Progenitor cell of endocrine pancreas (in vitro differentiated cells): ENCODE measurements around the gene GTPBP2. TPM values are rescaled to one million over a fixed set of nuclear protein-coding genes. Genes with fewer than 3 reads are reported as not detected.
A peak's percentile ranks its signal among the peaks of the same experiment; 100 is the strongest.

Experiments used
- DNase-seq: peaks from one replicate; pipeline ENCODE4 v3.0.0; 2021; ENCODE audit warnings: low spot score; ENCODE audit not compliant: unreplicated experiment
- H3K27ac Mint-ChIP-seq: 2 replicates; pipeline ENCODE4 v1.8.0; 2021; ENCODE audit warnings: mild to moderate bottlenecking, moderate library complexity, mixed read lengths
- H3K27me3 Mint-ChIP-seq: 2 replicates; pipeline ENCODE4 v1.8.0; 2021; ENCODE audit warnings: mixed read lengths
- H3K36me3 Mint-ChIP-seq: 2 replicates; pipeline ENCODE4 v1.8.0; 2022; ENCODE audit warnings: mixed read lengths; ENCODE audit not compliant: insufficient read depth
- H3K4me1 Mint-ChIP-seq: 2 replicates; pipeline ENCODE4 v1.8.0; 2021; ENCODE audit warnings: low read depth, mixed read lengths
- H3K4me3 Mint-ChIP-seq: 2 replicates; pipeline ENCODE4 v1.8.0; 2021; ENCODE audit warnings: low read depth, mild to moderate bottlenecking, moderate library complexity, mixed read lengths
- H3K9me3 Mint-ChIP-seq: 2 replicates; pipeline ENCODE4 v1.8.0; 2021; ENCODE audit warnings: low read depth, mixed read lengths
- total RNA-seq: library from RNA; stranded (reverse); gene quantifications from 2 replicates; pipeline ENCODE4 v1.2.1, GENCODE V29; 2021
- TF ChIP-seq, protein P1 (sequence below): fragments of 200-600 bp; sonication (generic); IDR thresholded peaks from one replicate; pipeline ENCODE4 v1.5.0; 2021; ENCODE audit warnings: antibody characterized with exemption, mild to moderate bottlenecking; ENCODE audit not compliant: unreplicated experiment

Gene GTPBP2
- total RNA-seq, 1 donor from 2014 or later: 84.1 TPM

DNA sequence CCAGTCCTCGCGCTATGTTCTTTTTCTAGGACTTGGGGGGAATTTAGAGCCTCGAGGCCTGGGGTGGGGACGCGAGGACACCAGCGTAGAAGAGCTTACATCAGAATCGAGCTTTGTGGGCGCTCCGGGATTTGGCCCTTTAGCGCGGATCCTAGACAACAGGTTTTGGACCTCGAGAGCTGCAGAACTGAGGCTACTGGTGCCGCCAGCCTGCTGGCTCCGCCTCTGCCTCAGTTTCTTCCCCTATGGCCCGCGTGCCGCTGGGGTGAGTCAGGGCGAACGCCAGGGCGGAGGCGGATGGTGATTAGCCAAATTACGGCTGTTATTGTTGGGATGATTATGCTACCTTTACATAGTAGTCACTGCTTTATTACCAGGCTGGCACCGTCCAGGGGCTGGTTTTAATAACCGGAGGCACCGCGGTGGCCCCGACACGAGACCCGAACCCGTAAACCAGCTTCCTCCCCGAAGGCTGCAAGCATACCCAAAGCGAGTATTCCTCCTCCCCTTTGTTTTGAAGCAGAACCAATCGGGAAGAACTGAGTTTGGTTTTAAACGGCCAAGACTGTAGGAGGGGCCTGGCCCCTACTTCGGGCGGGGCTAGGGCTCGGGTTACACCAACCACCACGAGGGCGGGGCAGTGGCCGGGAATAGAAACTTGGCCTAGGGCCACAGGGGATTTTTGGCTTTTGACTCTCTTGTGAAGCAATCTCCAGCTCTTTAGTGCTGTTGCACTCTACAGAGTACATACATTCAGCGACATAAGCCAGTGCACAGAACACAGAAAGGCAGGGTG is 639 bp upstream of the GTPBP2 start:
- peaks cover 3% of the 10 kb centered on the region for H3K36me3 Mint-ChIP-seq
- peak overlapping the region; percentile 96 for H3K4me3 Mint-ChIP-seq
- peak overlapping the region; percentile 100 for H3K27ac Mint-ChIP-seq
- TF ChIP-seq, protein P1, sequence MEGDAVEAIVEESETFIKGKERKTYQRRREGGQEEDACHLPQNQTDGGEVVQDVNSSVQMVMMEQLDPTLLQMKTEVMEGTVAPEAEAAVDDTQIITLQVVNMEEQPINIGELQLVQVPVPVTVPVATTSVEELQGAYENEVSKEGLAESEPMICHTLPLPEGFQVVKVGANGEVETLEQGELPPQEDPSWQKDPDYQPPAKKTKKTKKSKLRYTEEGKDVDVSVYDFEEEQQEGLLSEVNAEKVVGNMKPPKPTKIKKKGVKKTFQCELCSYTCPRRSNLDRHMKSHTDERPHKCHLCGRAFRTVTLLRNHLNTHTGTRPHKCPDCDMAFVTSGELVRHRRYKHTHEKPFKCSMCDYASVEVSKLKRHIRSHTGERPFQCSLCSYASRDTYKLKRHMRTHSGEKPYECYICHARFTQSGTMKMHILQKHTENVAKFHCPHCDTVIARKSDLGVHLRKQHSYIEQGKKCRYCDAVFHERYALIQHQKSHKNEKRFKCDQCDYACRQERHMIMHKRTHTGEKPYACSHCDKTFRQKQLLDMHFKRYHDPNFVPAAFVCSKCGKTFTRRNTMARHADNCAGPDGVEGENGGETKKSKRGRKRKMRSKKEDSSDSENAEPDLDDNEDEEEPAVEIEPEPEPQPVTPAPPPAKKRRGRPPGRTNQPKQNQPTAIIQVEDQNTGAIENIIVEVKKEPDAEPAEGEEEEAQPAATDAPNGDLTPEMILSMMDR: no peak
- H3K4me1 Mint-ChIP-seq: peaks cover 12% of the 10 kb centered on the region
- H3K27me3 Mint-ChIP-seq: no peaks in the 10 kb centered on the region
- peak; percentile 69 for DNase-seq
- no peaks in the 10 kb centered on the region for H3K9me3 Mint-ChIP-seq

DNA sequence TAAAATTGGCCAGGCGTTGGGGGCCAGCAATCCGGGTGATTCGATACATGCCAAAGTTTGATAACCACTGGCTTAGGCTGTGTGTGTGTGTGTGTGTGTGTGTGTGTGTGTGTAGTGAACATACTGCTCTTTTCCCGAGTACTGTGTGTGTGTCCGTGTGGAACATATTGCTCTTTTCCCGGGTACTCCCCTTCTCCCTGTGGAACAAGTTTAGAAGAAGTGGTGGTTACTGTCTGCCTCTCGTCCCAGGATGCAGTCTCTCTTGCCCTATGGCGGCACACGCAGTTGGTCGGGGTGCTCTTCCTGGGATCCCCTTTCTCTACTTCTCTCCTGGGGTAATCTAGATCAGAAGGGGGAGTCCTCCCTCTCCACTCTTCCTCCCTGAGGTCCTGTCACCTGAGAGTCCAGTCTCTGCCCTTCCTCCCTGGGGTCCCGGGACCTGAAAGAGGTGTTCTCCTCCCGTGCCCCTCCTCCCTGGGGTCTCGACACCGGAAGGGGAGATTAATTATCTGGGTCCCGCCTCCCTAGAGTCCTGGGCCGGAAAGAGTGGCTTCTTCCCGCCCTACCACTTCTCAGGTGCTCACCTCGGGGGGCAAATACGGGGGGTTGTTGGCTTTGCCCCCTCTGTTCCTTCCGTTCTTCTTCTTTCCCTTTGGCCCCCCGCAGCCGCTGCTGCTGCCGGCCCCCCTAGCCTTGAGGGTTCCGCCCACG is 516 bp downstream of the GTPBP2 start:
- DNase-seq: peak; percentile 39
- Mint-ChIP-seq H3K27ac (peak overlapping the region; percentile 94), H3K36me3 (peaks cover 7% of the 10 kb centered on the region), H3K4me1 (peaks cover 12% of the 10 kb centered on the region), H3K27me3 (no peaks in the 10 kb centered on the region), H3K9me3 (no peaks in the 10 kb centered on the region), H3K4me3 (peak overlapping the region; percentile 96)
- TF ChIP-seq, protein P1: no peak

DNA sequence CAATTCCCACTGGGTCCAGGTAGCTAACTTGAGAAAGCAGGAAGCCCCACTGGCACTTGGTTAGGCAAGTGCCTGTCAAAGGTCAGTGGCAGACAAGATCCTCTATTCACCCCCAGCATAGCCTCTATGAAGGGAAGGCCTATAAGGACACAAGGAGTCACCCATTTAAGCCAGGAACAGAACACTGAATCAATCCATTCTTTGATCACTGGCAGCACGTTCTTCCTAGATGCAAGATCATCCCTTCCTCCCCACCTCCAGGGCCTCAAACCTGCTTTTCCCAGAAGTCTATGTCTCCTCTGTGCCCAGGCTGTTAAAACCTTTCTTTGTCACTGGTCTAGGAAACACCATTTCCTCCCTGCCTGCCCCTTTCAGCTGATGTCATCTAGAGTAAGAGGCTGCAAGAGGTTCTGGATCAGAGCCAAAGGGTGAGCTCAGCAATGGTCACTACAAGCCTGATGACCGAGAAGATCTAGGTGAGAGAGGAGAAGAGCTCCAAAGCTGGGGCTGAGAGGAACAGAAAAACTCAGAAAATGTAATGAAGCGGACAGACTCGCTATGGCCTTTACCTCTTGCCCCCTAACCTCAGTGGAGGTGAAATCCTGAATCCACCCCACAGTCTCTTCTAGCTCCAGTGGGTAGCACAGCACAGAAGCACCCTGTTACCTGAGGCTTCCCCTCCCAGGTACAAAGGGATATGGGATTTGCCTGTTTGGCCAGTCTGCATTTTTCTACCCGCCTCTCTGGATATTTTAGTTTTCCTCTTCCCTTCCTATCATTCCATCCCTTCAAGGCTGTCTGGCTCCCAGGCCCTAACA is 1.8 kb downstream of the GTPBP2 start:
- Mint-ChIP-seq H3K36me3 (peaks cover 15% of the 10 kb centered on the region), H3K27ac (peak overlapping the region; percentile 65), H3K27me3 (no peaks in the 10 kb centered on the region), H3K9me3 (no peaks in the 10 kb centered on the region), H3K4me1 (peaks cover 12% of the 10 kb centered on the region), H3K4me3 (peak overlapping the region; percentile 64)
- TF ChIP-seq, protein P1: no peak
- no peak for DNase-seq

DNA sequence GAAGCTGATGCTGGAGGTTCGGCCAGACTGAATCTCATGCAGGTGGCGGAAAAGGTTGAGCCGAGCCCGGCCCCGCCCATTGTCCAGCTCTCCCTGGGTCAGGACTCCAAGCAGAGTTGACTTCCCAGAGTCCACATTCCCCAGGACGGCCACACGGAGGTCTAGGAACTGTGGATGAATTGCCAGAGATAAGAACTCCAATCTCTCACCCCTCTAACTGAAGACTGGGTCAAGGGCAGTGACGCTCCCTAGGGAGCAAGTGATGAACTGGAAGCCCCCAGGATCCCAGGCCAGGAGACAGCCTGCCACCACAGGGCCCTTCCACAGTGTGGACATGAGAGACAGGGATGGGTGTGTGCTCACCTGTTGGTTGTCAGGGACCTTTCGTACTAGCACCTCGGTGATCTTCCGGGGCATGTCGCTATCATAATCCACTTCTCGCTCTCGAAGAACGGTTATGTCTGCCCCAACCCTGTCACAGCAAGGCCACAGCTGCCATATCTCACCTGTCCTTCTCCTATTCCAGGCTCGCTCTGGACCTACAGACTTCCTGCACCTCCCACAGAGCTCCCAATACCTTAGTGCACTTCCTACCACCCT is 3.6 kb downstream of the GTPBP2 start:
- H3K27me3 Mint-ChIP-seq: no peaks in the 10 kb centered on the region
- no peak overlapping the region for H3K27ac Mint-ChIP-seq
- TF ChIP-seq, protein P1: no peak
- H3K4me1 Mint-ChIP-seq: peaks cover 12% of the 10 kb centered on the region
- H3K36me3 Mint-ChIP-seq: peaks cover 19% of the 10 kb centered on the region
- no peak overlapping the region for H3K4me3 Mint-ChIP-seq
- no peaks in the 10 kb centered on the region for H3K9me3 Mint-ChIP-seq
- no peak for DNase-seq
